GM12878 (cell line): ENCODE measurements around the gene LSP1.

Experiments used
- CBX3 ChIP-seq: fragments of 200-600 bp; sonication (generic); IDR thresholded peaks from 2 replicates; pipeline ENCODE4 v1.6.1; 2016; ENCODE audit warnings: low read depth, borderline replicate concordance
- CREB1 ChIP-seq: IDR thresholded peaks from 2 replicates; pipeline ENCODE4 v1.6.1; 2012; ENCODE audit warnings: low read depth, mild to moderate bottlenecking, inconsistent platforms
- CREM ChIP-seq: IDR thresholded peaks from 2 replicates; pipeline ENCODE4 v1.6.1; 2014; ENCODE audit warnings: antibody characterized with exemption, low read depth
- CTCF ChIP-seq, 3 experiments: IDR thresholded peaks in 2 of 3; conservative IDR thresholded peaks in 1 of 3; 2 replicates each; pipeline ENCODE4 v1.5.1; 2011; ENCODE audit warnings: low read depth in 3 of 3, low read length in 3 of 3, mild to moderate bottlenecking in 3 of 3, control low read depth in 2 of 3, moderate library complexity in 2 of 3, inconsistent platforms in 1 of 3, mixed read lengths in 1 of 3; ENCODE audit not compliant: control insufficient read depth in 2 of 3, insufficient read depth in 1 of 3; ENCODE audit errors: extremely low read depth in 1 of 3
- E2F4 ChIP-seq: IDR thresholded peaks from 2 replicates; pipeline ENCODE4 v1.6.1; 2012; ENCODE audit warnings: low read depth, low read length, improper control_type of control experiment
- GABPA ChIP-seq: IDR thresholded peaks from 2 replicates; pipeline ENCODE4 v1.6.1; 2014; ENCODE audit warnings: antibody characterized with exemption, low read depth, mild to moderate bottlenecking, inconsistent platforms
- POLR2A ChIP-seq: IDR thresholded peaks from 2 replicates; pipeline ENCODE4 v1.6.1; 2011; ENCODE audit warnings: low read depth, mild to moderate bottlenecking, low read length
- SIN3A ChIP-seq: IDR thresholded peaks from 2 replicates; pipeline ENCODE4 v1.6.1; 2012; ENCODE audit warnings: low read depth, low read length, improper control_type of control experiment
- SMAD1 ChIP-seq: fragments of 450-650 bp; IDR thresholded peaks from 2 replicates; pipeline ENCODE4 v1.6.1; 2018; ENCODE audit warnings: mild to moderate bottlenecking, low read depth; ENCODE audit not compliant: partially characterized antibody
- TCF12 ChIP-seq: IDR thresholded peaks from 2 replicates; pipeline ENCODE4 v1.6.1; 2011; ENCODE audit warnings: low read depth, mild to moderate bottlenecking, low read length
- TCF3 ChIP-seq: IDR thresholded peaks from 2 replicates; pipeline ENCODE4 v1.6.1; 2012; ENCODE audit warnings: low read depth, mild to moderate bottlenecking, low read length, borderline replicate concordance; ENCODE audit not compliant: insufficient read depth
- ZNF622 ChIP-seq: fragments of 450-650 bp; IDR thresholded peaks from 2 replicates; pipeline ENCODE4 v1.6.1; 2017; ENCODE audit warnings: mild to moderate bottlenecking, inconsistent platforms

GRCh38 chr11:1876361-1877063 is 23.6 kb downstream of the LSP1 start:
- TF ChIP-seq CTCF (IDR thresholded peaks at IDR 0.05 in 2 of 3, conservative IDR thresholded peaks at IDR 0.05 in 1 of 3; ENCODE audit: control insufficient read depth in 2 of 3, extremely low read depth in 1 of 3, insufficient read depth in 1 of 3, low read depth in 3 of 3, low read length in 3 of 3) (peak; percentile 27 to 58 (median 47)), POLR2A (no peak), TCF12 (no peak), ZNF622 (no peak), GABPA (no peak), SIN3A (no peak), TCF3 (no peak), E2F4 (no peak), SMAD1 (no peak), CBX3 (no peak), CREB1 (no peak), CREM (no peak)
